CD14-positive monocyte (primary cell): ENCODE measurements around the gene DAW1. TPM values are rescaled to one million over a fixed set of nuclear protein-coding genes. Genes with fewer than 3 reads are reported as not detected.

Source experiments
- DNase-seq, 3 donors: peaks; one replicate each; pipeline ENCODE4 v3.0.0-alpha.2; 2011 to 2022
- H2AFZ ChIP-seq: 2 replicates; pipeline ENCODE4 v1.6.0; 2012; ENCODE audit warnings: mild to moderate bottlenecking, low read depth, low read length, inconsistent platforms; ENCODE audit not compliant: insufficient read depth, poor library complexity, severe bottlenecking
- H3K27ac ChIP-seq, 2 donors: 1 replicate in 1 of 2; 2 replicates in 1 of 2; pipeline ENCODE4 v1.5.1; 2012 to 2013; ENCODE audit warnings: low read length in 2 of 2, control low read depth in 1 of 2, inconsistent platforms in 1 of 2, low read depth in 1 of 2, mild to moderate bottlenecking in 1 of 2
- H3K27me3 ChIP-seq, 2 donors: one replicate each; pipeline versions ENCODE4 v1.6.0 to v1.6.1; 2011 to 2013; ENCODE audit warnings: low read length in 2 of 2; ENCODE audit not compliant: control insufficient read depth in 2 of 2, insufficient read depth in 2 of 2
- H3K36me3 ChIP-seq, 2 donors: replicated peaks in 1 of 2; 1 replicate in 1 of 2; 2 replicates in 1 of 2; pipeline versions ENCODE4 v1.5.1 to v1.6.1; 2012 to 2013; ENCODE audit warnings: low read length in 2 of 2, control low read depth in 1 of 2, inconsistent platforms in 1 of 2, mild to moderate bottlenecking in 1 of 2; ENCODE audit not compliant: insufficient read depth in 2 of 2, control insufficient read depth in 1 of 2
- H3K4me1 ChIP-seq, 2 donors: 1 replicate in 1 of 2; 2 replicates in 1 of 2; pipeline versions ENCODE4 v1.5.1 to v1.6.1; 2012 to 2013; ENCODE audit warnings: low read length in 2 of 2, control low read depth in 1 of 2, inconsistent platforms in 1 of 2, mild to moderate bottlenecking in 1 of 2, moderate library complexity in 1 of 2; ENCODE audit not compliant: insufficient read depth in 2 of 2, control insufficient read depth in 1 of 2
- H3K4me2 ChIP-seq: replicated peaks from 2 replicates; pipeline ENCODE3; 2012; ENCODE audit warnings: low read length, moderate library complexity, mild to moderate bottlenecking; ENCODE audit not compliant: poor library complexity, severe bottlenecking; ENCODE audit errors: extremely low read depth
- H3K4me3 ChIP-seq, 3 experiments: fragments of 200-600 bp in 1 of 3; sonication (generic) in 1 of 3; replicated peaks in 1 of 3; 1 replicate in 2 of 3; 2 replicates in 1 of 3; pipeline ENCODE4 v1.5.1; 2011 to 2013; ENCODE audit warnings: low read length in 3 of 3, mild to moderate bottlenecking in 3 of 3, control low read depth in 2 of 3, low read depth in 2 of 3, inconsistent platforms in 1 of 3, moderate library complexity in 1 of 3
- H3K79me2 ChIP-seq: 2 replicates; pipeline ENCODE4 v1.6.0; 2012; ENCODE audit warnings: mild to moderate bottlenecking, control low read depth, inconsistent platforms, low read length, moderate library complexity; ENCODE audit not compliant: insufficient read depth
- H3K9ac ChIP-seq: 2 replicates; pipeline ENCODE4 v1.6.0; 2017; ENCODE audit warnings: low read length, mild to moderate bottlenecking; ENCODE audit not compliant: insufficient read depth, poor library complexity, severe bottlenecking
- H3K9me3 ChIP-seq, 2 donors: replicated peaks in 1 of 2; 1 replicate in 1 of 2; 2 replicates in 1 of 2; pipeline versions ENCODE4 v1.5.1 to v1.6.1; 2012 to 2013; ENCODE audit warnings: low read length in 2 of 2, control low read depth in 1 of 2; ENCODE audit not compliant: control insufficient read depth in 1 of 2, insufficient read depth in 1 of 2
- H4K20me1 ChIP-seq: 2 replicates; pipeline ENCODE4 v1.6.0; 2012; ENCODE audit warnings: mild to moderate bottlenecking, low read length, control low read depth, moderate library complexity; ENCODE audit not compliant: insufficient read depth
- H3K27ac Mint-ChIP-seq, 7 donors: one replicate each; pipeline ENCODE4 v1.8.0; 2020; ENCODE audit warnings: mild to moderate bottlenecking in 7 of 7, mixed read lengths in 7 of 7, moderate library complexity in 6 of 7, inconsistent platforms in 2 of 7
- H3K27me3 Mint-ChIP-seq, 3 donors: one replicate each; pipeline ENCODE4 v1.8.0; 2021 to 2022; ENCODE audit warnings: low read depth in 3 of 3, mild to moderate bottlenecking in 3 of 3, mixed read lengths in 3 of 3, moderate library complexity in 3 of 3, inconsistent platforms in 1 of 3
- H3K36me3 Mint-ChIP-seq, 2 donors: one replicate each; pipeline ENCODE4 v1.8.0; 2020; ENCODE audit warnings: mixed read lengths in 2 of 2, inconsistent platforms in 1 of 2, mild to moderate bottlenecking in 1 of 2
- H3K4me1 Mint-ChIP-seq: one replicate; pipeline ENCODE4 v1.8.0; 2020; ENCODE audit warnings: mild to moderate bottlenecking, mixed read lengths
- H3K4me3 Mint-ChIP-seq, 2 donors: one replicate each; pipeline ENCODE4 v1.8.0; 2020; ENCODE audit warnings: mild to moderate bottlenecking in 2 of 2, mixed read lengths in 2 of 2, moderate library complexity in 1 of 2
- H3K9me3 Mint-ChIP-seq, 7 donors: one replicate each; pipeline ENCODE4 v1.8.0; 2020 to 2022; ENCODE audit warnings: mixed read lengths in 7 of 7, mild to moderate bottlenecking in 6 of 7, moderate library complexity in 6 of 7, inconsistent platforms in 2 of 7
- CTCF ChIP-seq: fragments of 200-600 bp; IDR thresholded peaks from one replicate; pipeline ENCODE4 v1.8.0; 2022; ENCODE audit warnings: antibody characterized with exemption, mild to moderate bottlenecking
- whole genome bisulfite sequencing: methylation state at CpG from one replicate; pipeline ENCODE4 v1.1.5; 2013; ENCODE audit warnings: missing lambda C conversion rate; ENCODE audit not compliant: insufficient coverage; 5-methylcytosine and 5-hydroxymethylcytosine counted together
- intact Hi-C, 2 donors: fragments of 100-400 bp; cut with micrococcal nuclease; formaldehyde crosslinking; loops; one replicate each; pipeline versions ENCODE4 v1.15.0 to v1.15.1; 2023
- polyA plus RNA-seq, 3 donors: library from polyadenylated mRNA; depleted of rRNA in 1 of 3; unstranded in 2 of 3; stranded (reverse) in 1 of 3; fragments of 300-500 nt in 2 of 3; fragments of >200 nt in 1 of 3; fragmentation: Illumina TruSeq in 2 of 3; gene quantifications; 1 replicate in 2 of 3; 2 replicates in 1 of 3; pipeline ENCODE4 v1.2.3, GENCODE V29; 2012 to 2021

Gene DAW1
- polyA plus RNA-seq, 3 donors, result not detected

- Histone ChIP-seq H3K4me2 (no peak overlapping the region), H4K20me1 (no peaks in the 10 kb centered on the region), H3K79me2 (no peaks in the 10 kb centered on the region), H3K27ac (no peak overlapping the region), H3K4me1 (peaks cover 0 to 10% of the 10 kb centered on the region in 2 donors), H3K9ac (no peak overlapping the region), H3K36me3 (no peaks in the 10 kb centered on the region), H2AFZ (no peak overlapping the region), H3K4me3 (no peak overlapping the region), H3K9me3 (no peaks in the 10 kb centered on the region), H3K27me3 (no peaks in the 10 kb centered on the region)
- Mint-ChIP-seq H3K9me3 (no peaks in the 10 kb centered on the region), H3K36me3 (no peaks in the 10 kb centered on the region), H3K27me3 (peaks cover 1 to 2% (median 2%) of the 10 kb centered on the region in 3 donors), H3K4me1 (peaks cover 8% of the 10 kb centered on the region), H3K4me3 (no peak overlapping the region), H3K27ac (no peak overlapping the region)
- TF ChIP-seq CTCF, result no peak
- DNase-seq, result no peak
- WGBS, result 100% methylated on average over 1 of the region's 5 CpGs
- intact Hi-C loops, result no loop called here
Measured at GRCh38 chr2:227889336-227889735, 17.9 kb downstream of the DAW1 start.

GRCh38 chr2:227890495-227891079 is 19.2 kb downstream of the DAW1 start:
- Histone ChIP-seq H2AFZ (no peak overlapping the region), H3K79me2 (no peaks in the 10 kb centered on the region), H3K4me2 (no peak overlapping the region), H3K9me3 (no peaks in the 10 kb centered on the region), H3K27me3 (no peaks in the 10 kb centered on the region), H4K20me1 (no peaks in the 10 kb centered on the region), H3K9ac (no peak overlapping the region), H3K4me1 (peaks cover 0 to 10% of the 10 kb centered on the region in 2 donors), H3K4me3 (no peak overlapping the region), H3K36me3 (no peaks in the 10 kb centered on the region), H3K27ac (no peak overlapping the region)
- Mint-ChIP-seq H3K27ac (no peak overlapping the region), H3K4me1 (peaks cover 7% of the 10 kb centered on the region), H3K9me3 (no peaks in the 10 kb centered on the region), H3K27me3 (peaks cover 1 to 7% (median 2%) of the 10 kb centered on the region in 3 donors), H3K36me3 (no peaks in the 10 kb centered on the region), H3K4me3 (no peak overlapping the region)
- WGBS, result no CpG with 5 or more reads among the region's 2 CpGs
- peak; percentile 84 for TF ChIP-seq CTCF
- intact Hi-C loops, result loop anchor here in 1 of 2 donors (10.0 kb wide), 1 partner anchor 1704 kb away; no protein-coding TSS in a partner anchor
- peak in 2 of 3 donors; percentile 40 to 62 for DNase-seq
